ENCODE results near the gene RBM3.

RBM3 gene

DNA sequence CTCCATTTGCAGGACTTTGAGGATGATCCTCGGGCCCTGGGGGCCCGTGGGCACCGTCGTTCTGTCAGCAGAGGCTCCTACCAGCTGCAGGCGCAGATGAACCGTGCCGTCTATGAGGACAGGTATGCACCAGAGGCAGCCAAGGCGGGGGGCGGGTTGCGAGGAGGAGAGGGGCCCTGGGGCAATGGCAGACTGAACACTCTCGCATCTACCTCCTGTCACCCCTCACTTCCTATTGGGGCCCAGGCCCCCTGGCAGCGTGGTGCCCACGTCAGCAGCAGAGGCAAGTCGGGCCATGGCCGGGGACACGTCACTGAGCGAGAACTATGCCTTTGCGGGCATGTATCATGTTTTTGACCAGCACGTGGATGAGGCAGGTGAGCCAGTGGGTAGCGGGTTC, 25.1 kb downstream of the RBM3 start:
- no peak for FAIRE-seq
- no peak for DNase-seq (ENCODE audit: insufficient read length)
- TF ChIP-seq TAF1 (IDR thresholded peaks at IDR 0.05; ENCODE audit: borderline replicate concordance, low read depth, low read length) (no peak), POLR2AphosphoS5 (IDR thresholded peaks at IDR 0.05; ENCODE audit: low read depth, low read length) (no peak)

DNA sequence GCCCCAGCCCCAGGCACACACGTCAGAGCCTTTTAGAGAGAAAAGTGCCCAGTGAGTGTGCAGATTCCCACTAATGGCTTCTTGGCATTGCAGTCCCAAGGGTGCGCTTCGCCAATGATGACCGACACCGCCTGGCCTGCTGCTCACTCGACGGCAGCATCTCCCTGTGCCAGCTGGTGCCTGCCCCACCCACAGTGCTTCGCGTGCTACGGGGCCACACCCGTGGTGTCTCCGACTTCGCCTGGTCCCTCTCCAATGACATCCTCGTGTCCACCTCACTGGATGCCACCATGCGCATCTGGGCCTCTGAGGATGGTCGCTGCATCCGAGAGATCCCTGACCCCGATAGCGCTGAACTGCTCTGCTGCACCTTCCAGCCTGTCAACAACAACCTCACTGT, 25.9 kb downstream of the RBM3 start:
- FAIRE-seq = no peak
- TF ChIP-seq POLR2AphosphoS5 (IDR thresholded peaks at IDR 0.05; ENCODE audit: low read depth, low read length) (no peak), POLR2A (IDR thresholded peaks at IDR 0.05; ENCODE audit: low read depth, low read length) (no peak), TAF1 (IDR thresholded peaks at IDR 0.05; ENCODE audit: borderline replicate concordance, low read depth, low read length) (no peak)
- DNase-seq (ENCODE audit: insufficient read length) = no peak

DNA sequence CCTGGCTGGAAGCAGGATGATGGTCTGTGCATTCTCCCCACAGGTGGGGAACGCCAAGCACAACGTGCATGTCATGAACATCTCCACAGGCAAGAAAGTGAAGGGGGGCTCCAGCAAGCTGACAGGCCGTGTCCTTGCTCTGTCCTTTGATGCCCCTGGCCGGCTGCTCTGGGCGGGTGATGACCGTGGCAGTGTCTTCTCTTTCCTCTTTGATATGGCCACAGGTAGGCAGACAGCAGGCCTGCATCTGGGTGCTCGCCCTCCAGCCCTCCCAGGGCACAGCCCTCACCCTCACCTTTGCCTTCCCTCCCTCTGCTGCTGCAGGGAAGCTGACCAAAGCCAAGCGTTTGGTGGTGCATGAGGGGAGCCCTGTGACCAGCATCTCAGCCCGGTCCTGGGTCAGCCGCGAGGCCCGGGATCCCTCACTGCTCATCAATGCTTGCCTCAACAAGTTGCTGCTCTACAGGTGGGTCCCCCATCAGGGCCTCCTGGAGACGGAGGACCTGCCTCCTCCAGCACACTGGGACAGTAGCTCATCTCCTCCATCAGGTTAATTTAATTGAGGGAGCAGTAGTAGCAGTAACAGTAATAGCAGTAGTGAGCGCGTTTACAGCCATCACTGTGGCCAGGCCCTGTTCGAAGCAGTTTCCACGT, 27.6 kb downstream of the RBM3 start:
- TF ChIP-seq TAF1 (IDR thresholded peaks at IDR 0.05; ENCODE audit: borderline replicate concordance, low read depth, low read length) (no peak), POLR2AphosphoS5 (IDR thresholded peaks at IDR 0.05; ENCODE audit: low read depth, low read length) (no peak), POLR2A (IDR thresholded peaks at IDR 0.05; ENCODE audit: low read depth, low read length) (no peak)
- DNase-seq (ENCODE audit: insufficient read length) (no peak), FAIRE-seq (no peak)

DNA sequence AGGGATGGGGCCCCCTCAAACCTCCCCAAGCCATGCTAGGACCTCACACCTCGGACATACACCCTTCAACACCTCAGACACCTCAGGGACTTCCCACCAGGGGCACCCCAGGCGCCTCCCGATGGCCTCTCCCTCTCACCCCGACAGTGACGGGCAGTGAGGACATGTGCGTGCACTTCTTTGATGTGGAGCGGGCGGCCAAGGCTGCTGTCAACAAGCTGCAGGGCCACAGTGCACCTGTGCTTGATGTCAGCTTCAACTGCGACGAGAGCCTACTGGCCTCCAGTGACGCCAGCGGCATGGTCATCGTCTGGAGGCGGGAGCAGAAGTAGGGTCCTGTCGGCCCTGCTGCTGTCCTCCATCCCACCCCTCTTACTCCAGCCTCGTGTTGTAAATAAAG, 30.4 kb downstream of the RBM3 start:
- no peak for DNase-seq (ENCODE audit: insufficient read length)
- TF ChIP-seq POLR2AphosphoS5 (IDR thresholded peaks at IDR 0.05; ENCODE audit: low read depth, low read length) (no peak), POLR2A (IDR thresholded peaks at IDR 0.05; ENCODE audit: low read depth, low read length) (no peak), TAF1 (IDR thresholded peaks at IDR 0.05; ENCODE audit: borderline replicate concordance, low read depth, low read length) (no peak)
- FAIRE-seq = no peak

DNA sequence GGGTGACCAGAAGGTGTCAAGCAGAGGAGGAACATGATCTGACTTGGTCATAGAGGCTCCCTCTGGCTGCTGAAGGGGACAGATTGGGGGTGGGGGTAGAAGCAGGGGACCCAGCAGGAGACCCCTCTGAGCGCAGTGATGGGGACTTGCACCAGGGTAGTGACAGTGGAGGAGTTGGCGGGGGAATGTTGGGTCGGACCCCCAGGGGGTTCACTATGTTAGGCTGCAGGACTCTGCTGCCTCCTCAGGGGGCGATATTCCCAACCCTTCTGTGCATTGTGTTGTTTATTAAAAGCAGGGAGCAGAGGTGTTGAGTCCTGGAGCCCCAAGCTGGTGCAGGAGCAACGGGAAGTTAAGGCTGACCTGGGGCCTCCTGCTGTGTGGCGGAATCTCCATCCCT, 31.8 kb downstream of the RBM3 start:
- DNase-seq (ENCODE audit: insufficient read length) = no peak
- no peak for TF ChIP-seq POLR2A (IDR thresholded peaks at IDR 0.05; ENCODE audit: low read depth, low read length)
- TF ChIP-seq TAF1 (IDR thresholded peaks at IDR 0.05; ENCODE audit: borderline replicate concordance, low read depth, low read length) = no peak
- TF ChIP-seq POLR2AphosphoS5 (IDR thresholded peaks at IDR 0.05; ENCODE audit: low read depth, low read length) = no peak
- FAIRE-seq = no peak

DNA sequence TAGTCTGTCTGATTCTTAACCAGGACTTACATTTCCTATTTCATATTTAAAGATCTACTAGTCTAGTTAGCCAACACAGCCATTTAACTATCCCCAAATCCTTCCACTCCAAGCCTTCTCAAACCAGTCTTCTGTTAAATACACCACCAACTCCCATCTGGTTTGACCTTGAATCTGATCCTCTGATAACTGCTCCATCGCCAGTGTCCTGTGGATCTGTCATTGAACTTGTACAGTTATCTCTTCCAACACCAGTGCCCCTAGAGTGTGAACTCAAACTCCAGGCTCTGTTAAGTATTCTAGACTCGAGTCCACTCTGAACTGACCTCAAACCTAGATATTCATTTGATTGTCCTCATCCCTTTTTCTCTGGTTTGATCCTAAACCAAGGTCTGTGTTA, 37.4 kb downstream of the RBM3 start:
- no peak for FAIRE-seq
- DNase-seq (ENCODE audit: insufficient read length) = no peak
- no peak for TF ChIP-seq POLR2A (IDR thresholded peaks at IDR 0.05; ENCODE audit: low read depth, low read length)
- TF ChIP-seq POLR2AphosphoS5 (IDR thresholded peaks at IDR 0.05; ENCODE audit: low read depth, low read length) = no peak
- TF ChIP-seq TAF1 (IDR thresholded peaks at IDR 0.05; ENCODE audit: borderline replicate concordance, low read depth, low read length) = no peak

DNA sequence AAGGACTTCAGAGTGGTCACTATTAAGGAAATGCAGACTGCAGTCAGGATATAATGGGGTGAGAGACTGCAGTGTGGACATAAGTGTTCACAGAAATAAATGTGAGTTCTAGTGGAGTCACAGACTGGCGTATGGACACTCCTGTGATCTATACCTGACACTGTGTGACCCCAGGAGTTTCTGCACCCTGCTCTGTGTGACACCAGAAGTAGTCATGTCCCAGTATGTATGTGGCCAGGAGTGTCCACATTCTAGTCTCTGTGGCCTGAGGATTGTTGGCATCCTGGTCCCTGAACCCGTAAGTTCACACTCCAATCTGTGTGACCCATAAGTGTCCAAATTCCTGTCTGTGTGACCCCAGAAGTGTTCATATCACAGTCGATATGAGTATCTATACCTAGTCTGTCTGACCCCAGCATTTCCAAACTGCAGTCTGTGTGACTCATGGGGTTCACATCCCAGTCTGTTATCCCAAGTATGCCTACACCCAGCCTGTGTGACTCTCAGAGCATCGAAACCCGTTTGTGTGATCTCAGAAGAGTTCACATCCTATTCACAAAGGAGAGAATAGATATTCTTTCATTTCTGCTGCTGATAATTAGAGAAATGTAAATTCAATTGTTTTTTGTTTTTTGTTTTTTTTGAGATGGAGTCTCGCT, 39.3 kb downstream of the RBM3 start:
- DNase-seq (ENCODE audit: insufficient read length) (no peak), FAIRE-seq (no peak)
- no peak for TF ChIP-seq TAF1 (IDR thresholded peaks at IDR 0.05; ENCODE audit: borderline replicate concordance, low read depth, low read length)
- TF ChIP-seq POLR2AphosphoS5 (IDR thresholded peaks at IDR 0.05; ENCODE audit: low read depth, low read length) = no peak
- no peak for TF ChIP-seq POLR2A (IDR thresholded peaks at IDR 0.05; ENCODE audit: low read depth, low read length)

DNA sequence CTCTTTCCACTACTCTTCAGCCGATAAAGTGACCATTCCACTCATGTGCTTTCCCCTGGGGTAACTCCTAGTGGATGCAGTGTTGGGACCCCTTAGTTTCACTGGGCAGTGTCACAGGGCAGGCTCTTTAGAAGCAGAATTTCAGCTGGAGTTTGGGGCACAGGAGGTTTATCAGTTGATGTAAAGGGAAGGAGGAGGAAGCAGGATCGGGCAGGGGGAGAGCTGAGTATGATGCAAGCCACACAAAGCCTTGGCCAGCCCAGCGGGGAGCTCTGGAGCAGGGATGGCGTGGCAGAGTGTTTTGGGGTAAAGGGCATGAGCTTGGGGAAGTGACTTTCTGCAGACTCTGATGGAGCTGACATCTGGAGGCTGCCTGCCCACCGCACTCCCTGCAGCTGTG, 42.3 kb downstream of the RBM3 start:
- no peak for DNase-seq (ENCODE audit: insufficient read length)
- no peak for FAIRE-seq
- TF ChIP-seq POLR2AphosphoS5 (IDR thresholded peaks at IDR 0.05; ENCODE audit: low read depth, low read length) (no peak), TAF1 (IDR thresholded peaks at IDR 0.05; ENCODE audit: borderline replicate concordance, low read depth, low read length) (no peak), POLR2A (IDR thresholded peaks at IDR 0.05; ENCODE audit: low read depth, low read length) (no peak)

DNA sequence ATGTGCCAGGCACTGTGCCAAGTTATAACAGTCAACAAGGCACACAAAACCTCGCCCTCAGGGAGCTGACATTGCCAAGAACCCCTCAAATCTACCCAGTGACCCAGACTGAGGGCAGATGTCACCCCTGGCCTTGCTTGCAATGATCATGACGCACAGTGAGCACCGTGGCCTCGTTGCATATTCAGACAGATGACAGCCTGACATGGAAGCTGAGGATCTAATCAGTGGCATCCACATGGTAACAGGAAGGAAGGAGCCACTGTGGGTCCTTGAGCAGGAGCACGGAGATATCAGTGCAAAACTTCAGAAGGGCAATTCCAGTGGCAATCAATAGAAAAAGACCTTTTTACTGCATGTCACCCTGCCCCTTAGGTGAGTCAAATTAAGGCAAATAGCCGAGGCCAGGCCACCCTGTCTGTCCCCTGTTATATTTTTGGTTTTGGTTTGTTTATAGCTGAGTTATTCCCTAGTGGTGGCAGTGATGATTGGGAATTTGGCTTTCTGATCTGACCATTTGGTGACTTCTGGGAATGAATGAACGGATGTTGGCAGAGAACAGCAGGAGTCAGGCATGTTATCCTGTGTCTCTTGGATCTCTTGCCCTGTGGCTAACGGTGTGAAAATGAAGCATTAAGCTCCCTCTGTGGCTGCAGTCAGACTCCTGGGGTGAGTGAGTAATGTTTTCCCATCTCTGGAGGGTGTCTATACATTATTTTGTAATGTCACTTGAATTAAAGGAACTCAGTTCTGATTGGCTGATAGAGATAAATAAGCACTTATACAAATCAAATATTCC, 43.5 kb downstream of the RBM3 start:
- no peak for TF ChIP-seq POLR2A (IDR thresholded peaks at IDR 0.05; ENCODE audit: low read depth, low read length)
- no peak for TF ChIP-seq TAF1 (IDR thresholded peaks at IDR 0.05; ENCODE audit: borderline replicate concordance, low read depth, low read length)
- no peak for TF ChIP-seq POLR2AphosphoS5 (IDR thresholded peaks at IDR 0.05; ENCODE audit: low read depth, low read length)
- FAIRE-seq (no peak), DNase-seq (ENCODE audit: insufficient read length) (no peak)

DNA sequence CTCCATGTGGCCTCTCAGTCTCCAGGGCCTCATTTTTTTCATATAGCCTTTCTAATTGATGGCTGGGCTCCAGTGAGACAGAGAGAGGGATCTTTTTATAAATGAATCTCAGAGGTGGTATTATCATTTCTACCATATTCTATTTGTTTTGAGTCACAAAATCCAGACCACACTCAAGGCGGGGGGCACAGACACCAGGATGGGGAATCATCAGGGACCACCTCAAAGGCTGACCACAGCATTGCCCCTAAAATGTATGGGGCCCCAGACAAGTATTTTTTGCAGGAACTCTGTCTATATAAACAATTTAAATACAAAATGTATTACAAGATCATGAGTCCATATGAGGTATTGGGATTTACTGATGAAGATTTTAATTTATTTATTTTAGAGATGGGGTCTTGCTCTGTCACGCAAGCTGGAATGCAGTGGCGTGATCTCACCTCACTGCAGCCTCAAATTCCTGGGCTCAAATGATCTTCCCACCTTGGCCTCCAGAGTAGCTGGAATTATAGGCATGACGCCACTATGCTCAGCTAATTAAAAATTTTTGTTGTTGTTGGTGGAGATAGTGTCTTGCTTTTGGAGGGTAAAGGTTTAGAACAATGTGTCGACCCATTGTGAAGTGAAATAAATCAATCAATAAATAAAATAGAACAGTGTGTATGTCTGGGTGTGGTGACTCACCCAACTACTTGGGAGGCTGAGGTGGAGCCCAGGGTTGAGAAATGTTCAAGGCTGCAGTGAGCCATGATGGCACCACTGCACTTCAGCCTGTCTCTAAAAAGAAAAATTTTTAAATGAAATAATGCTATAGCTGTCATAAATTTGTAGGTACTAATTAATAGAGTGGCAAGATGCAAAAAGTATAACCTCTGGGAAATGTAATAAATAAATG, 52.4 kb downstream of the RBM3 start:
- DNase-seq (ENCODE audit: insufficient read length) (no peak), FAIRE-seq (no peak)
- no peak for TF ChIP-seq POLR2AphosphoS5 (IDR thresholded peaks at IDR 0.05; ENCODE audit: low read depth, low read length)
- no peak for TF ChIP-seq POLR2A (IDR thresholded peaks at IDR 0.05; ENCODE audit: low read depth, low read length)
- no peak for TF ChIP-seq TAF1 (IDR thresholded peaks at IDR 0.05; ENCODE audit: borderline replicate concordance, low read depth, low read length)
